ENCODE data around the gene ARHGEF26.

DNA sequence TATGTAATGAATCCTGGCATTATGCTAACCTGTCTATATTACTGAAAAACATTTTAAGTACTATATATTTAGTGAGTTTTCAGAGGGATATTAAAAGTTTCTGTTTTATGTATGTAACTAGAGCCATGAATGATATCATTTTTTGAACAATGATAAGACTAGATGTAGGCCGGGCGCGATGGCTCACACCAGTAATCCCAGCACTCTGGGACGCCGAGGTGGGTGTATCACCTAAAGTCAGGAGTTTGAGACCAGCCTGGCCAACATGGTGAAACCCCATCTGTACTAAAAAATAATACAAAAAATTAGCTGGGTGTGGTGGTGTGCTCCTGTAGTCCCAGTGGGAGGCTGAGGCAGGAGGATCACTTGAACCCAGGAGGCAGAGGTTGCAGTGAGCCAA is 169.0 kb downstream of the ARHGEF26 start:
- TF ChIP-seq CTCF (IDR thresholded peaks at IDR 0.05), result no peak
- TF ChIP-seq POLR2A (IDR thresholded peaks at IDR 0.05), result no peak
